H1 (cell line): ENCODE data around the gene ELP6. TPM values are rescaled to one million over a fixed set of nuclear protein-coding genes. Genes with fewer than 3 reads are reported as not detected.

Experiments
- CTCF ChIA-PET: fragments of 300-600 bp; sonication (Branson Sonifier 250); formaldehyde crosslinking; loops from one replicate; lab custom pipeline; 2021; ENCODE audit not compliant: partially characterized antibody; lab: Charles Lee
- POLR2A ChIA-PET: fragments of 300-600 bp; sonication (Branson Sonifier 250); formaldehyde crosslinking; loops from one replicate; lab custom pipeline; 2021; ENCODE audit warnings: inconsistent platforms; ENCODE audit not compliant: partially characterized antibody; lab: Charles Lee
- DNase-seq, 2 experiments: peaks; one replicate each; pipeline versions ENCODE4 v3.0.0 to v3.0.0-alpha.2; 2010 to 2022; ENCODE audit warnings: low spot score in 2 of 2, low read depth in 1 of 2, mixed read lengths in 1 of 2
- FAIRE-seq: peaks from 2 replicates; lab custom pipeline; 2011; peaks lifted over from hg19 to GRCh38; lab: Jason Lieb, UNC
- H2AFZ ChIP-seq: 2 replicates; pipeline ENCODE4 v1.8.1; 2012; ENCODE audit warnings: low read length, inconsistent platforms
- H2AK5ac ChIP-seq: 2 replicates; pipeline ENCODE4 v1.6.1; 2013; ENCODE audit warnings: low read depth, low read length
- H2BK120ac ChIP-seq: replicated peaks from 2 replicates; pipeline ENCODE3; 2013; ENCODE audit warnings: low read depth, low read length, inconsistent platforms
- H2BK12ac ChIP-seq: 2 replicates; pipeline ENCODE4 v1.6.1; 2013; ENCODE audit warnings: low read depth, low read length
- H2BK15ac ChIP-seq: 2 replicates; pipeline ENCODE4 v1.6.1; 2013; ENCODE audit warnings: low read length
- H2BK20ac ChIP-seq: 2 replicates; pipeline ENCODE4 v1.6.1; 2013; ENCODE audit warnings: low read length
- H2BK5ac ChIP-seq: 2 replicates; pipeline ENCODE4 v1.6.1; 2013; ENCODE audit warnings: low read depth, low read length
- H3K14ac ChIP-seq: 2 replicates; pipeline ENCODE4 v1.6.1; 2013; ENCODE audit warnings: inconsistent platforms; ENCODE audit not compliant: insufficient read length
- H3K18ac ChIP-seq: 2 replicates; pipeline ENCODE4 v1.6.1; 2013; ENCODE audit warnings: low read length; ENCODE audit errors: extremely low read depth
- H3K23ac ChIP-seq: 2 replicates; pipeline ENCODE4 v1.6.1; 2013; ENCODE audit warnings: inconsistent platforms; ENCODE audit not compliant: insufficient read length
- H3K23me2 ChIP-seq: 2 replicates; pipeline ENCODE4 v1.6.1; 2013; ENCODE audit warnings: low read depth, low read length
- H3K27ac ChIP-seq: 2 replicates; pipeline ENCODE4 v1.6.1; 2011; ENCODE audit warnings: low read depth, low read length, inconsistent platforms
- H3K27me3 ChIP-seq, 4 experiments: replicated peaks in 1 of 4; 1 replicate in 1 of 4; 2 replicates in 3 of 4; pipeline versions ENCODE4 v1.6.1 to v1.8.1; 2011 to 2013; ENCODE audit warnings: low read length in 3 of 4, mild to moderate bottlenecking in 3 of 4, inconsistent platforms in 2 of 4, mixed read lengths in 2 of 4, moderate library complexity in 1 of 4; ENCODE audit not compliant: control insufficient read depth in 3 of 4, insufficient read depth in 3 of 4; ENCODE audit errors: extremely low read depth in 1 of 4
- H3K36me3 ChIP-seq, 4 experiments: 2 replicates each; pipeline versions ENCODE4 v1.6.1 to v1.8.1; 2011 to 2013; ENCODE audit warnings: mild to moderate bottlenecking in 4 of 4, low read length in 3 of 4, moderate library complexity in 2 of 4, control low read depth in 1 of 4, inconsistent platforms in 1 of 4; ENCODE audit not compliant: insufficient read depth in 4 of 4, control insufficient read depth in 2 of 4
- H3K4ac ChIP-seq: replicated peaks from 2 replicates; pipeline ENCODE3; 2013; ENCODE audit warnings: low read length, low read depth, mixed read lengths, inconsistent platforms; ENCODE audit not compliant: insufficient read length
- H3K4me1 ChIP-seq, 4 experiments: replicated peaks in 1 of 4; 1 replicate in 1 of 4; 2 replicates in 3 of 4; pipeline versions ENCODE4 v1.6.1 to v1.8.1; 2011 to 2013; ENCODE audit warnings: low read length in 3 of 4, inconsistent platforms in 2 of 4, mixed read lengths in 1 of 4; ENCODE audit not compliant: insufficient read depth in 4 of 4, control insufficient read depth in 3 of 4
- H3K4me2 ChIP-seq, 2 experiments: 2 replicates each; pipeline versions ENCODE4 v1.6.1 to v1.8.1; 2011 to 2013; ENCODE audit warnings: low read depth in 2 of 2, low read length in 2 of 2, control low read depth in 1 of 2, inconsistent platforms in 1 of 2, mild to moderate bottlenecking in 1 of 2; ENCODE audit not compliant: insufficient read depth in 1 of 2
- H3K4me3 ChIP-seq, 4 experiments: fragments of 200-600, 300-600 bp in 1 of 4; sonication (generic), shearing (Covaris generic), sonication (Bioruptor Twin) in 1 of 4; 2 replicates each; pipeline versions ENCODE4 v1.5.1 to v1.8.1; 2011 to 2016; ENCODE audit warnings: low read length in 4 of 4, low read depth in 3 of 4, control low read depth in 2 of 4, inconsistent platforms in 2 of 4, mild to moderate bottlenecking in 2 of 4, mixed read lengths in 1 of 4, moderate library complexity in 1 of 4; ENCODE audit not compliant: insufficient read depth in 2 of 4; ENCODE audit errors: extremely low read depth in 1 of 4
- H3K56ac ChIP-seq: replicated peaks from 2 replicates; pipeline ENCODE3; 2013; ENCODE audit warnings: low read depth, mild to moderate bottlenecking, mixed read lengths, low read length, inconsistent platforms; ENCODE audit not compliant: insufficient read length
- H3K79me1 ChIP-seq: 2 replicates; pipeline ENCODE4 v1.6.1; 2013; ENCODE audit warnings: low read depth, low read length, control low read depth
- H3K79me2 ChIP-seq, 2 experiments: 2 replicates each; pipeline versions ENCODE4 v1.6.1 to v1.8.1; 2012 to 2013; ENCODE audit warnings: low read length in 2 of 2, mild to moderate bottlenecking in 2 of 2, inconsistent platforms in 1 of 2; ENCODE audit not compliant: insufficient read depth in 2 of 2, control insufficient read depth in 1 of 2
- H3K9ac ChIP-seq, 4 experiments: replicated peaks in 1 of 4; 1 replicate in 1 of 4; 2 replicates in 3 of 4; pipeline versions ENCODE4 v1.6.1 to v1.8.1; 2011 to 2013; ENCODE audit warnings: low read depth in 3 of 4, low read length in 3 of 4, control low read depth in 2 of 4, mild to moderate bottlenecking in 2 of 4, moderate library complexity in 2 of 4, inconsistent platforms in 1 of 4; ENCODE audit errors: extremely low read depth in 1 of 4
- H3K9me3 ChIP-seq, 2 experiments: 2 replicates each; pipeline versions ENCODE4 v1.6.1 to v1.8.1; 2012 to 2013; ENCODE audit warnings: mild to moderate bottlenecking in 2 of 2, moderate library complexity in 2 of 2, control low read depth in 1 of 2, inconsistent platforms in 1 of 2, low read depth in 1 of 2, low read length in 1 of 2, mixed read lengths in 1 of 2; ENCODE audit not compliant: insufficient read depth in 2 of 2
- H4K20me1 ChIP-seq, 2 experiments: replicated peaks in 1 of 2; 2 replicates each; pipeline versions ENCODE3 to v1.8.1; 2011 to 2013; ENCODE audit warnings: inconsistent platforms in 2 of 2, low read length in 2 of 2, mild to moderate bottlenecking in 1 of 2; ENCODE audit not compliant: insufficient read depth in 2 of 2, control insufficient read depth in 1 of 2
- H4K5ac ChIP-seq: 2 replicates; pipeline ENCODE4 v1.6.1; 2013; ENCODE audit warnings: low read length, low read depth, mixed read lengths, inconsistent platforms; ENCODE audit not compliant: insufficient read length
- H4K8ac ChIP-seq: 2 replicates; pipeline ENCODE4 v1.8.0; 2013; ENCODE audit warnings: mild to moderate bottlenecking, moderate library complexity, low read length, inconsistent platforms; ENCODE audit not compliant: insufficient read depth; ENCODE audit errors: extremely low read depth
- H4K91ac ChIP-seq: replicated peaks from 2 replicates; pipeline ENCODE3; 2013; ENCODE audit warnings: low read length, mixed read lengths, inconsistent platforms; ENCODE audit not compliant: insufficient read length
- BCL11A ChIP-seq, 2 experiments: IDR thresholded peaks; one replicate each; pipeline ENCODE4 v1.6.1; 2011; ENCODE audit warnings: low read depth in 2 of 2, low read length in 2 of 2, mild to moderate bottlenecking in 2 of 2
- TCF12 ChIP-seq: IDR thresholded peaks from 2 replicates; pipeline ENCODE4 v1.6.1; 2011; ENCODE audit warnings: low read depth, mild to moderate bottlenecking, low read length
- ZNF274 ChIP-seq: IDR thresholded peaks from 2 replicates; pipeline ENCODE4 v1.7.0; 2012; ENCODE audit warnings: low read length, borderline replicate concordance; ENCODE audit errors: extremely low read depth
- WGBS, 2 experiments: shearing (Covaris generic) in 1 of 2; methylation state at CpG; one replicate each; pipeline versions ENCODE4 v1.1.6 to v1.1.7; 2013 to 2015; ENCODE audit warnings: low lambda C conversion rate in 2 of 2, mixed read lengths in 2 of 2, inconsistent platforms in 1 of 2, low coverage in 1 of 2, missing lambda C conversion rate in 1 of 2; ENCODE audit not compliant: insufficient replicate concordance in 2 of 2, insufficient coverage in 1 of 2, insufficient read length in 1 of 2; ENCODE audit errors: extremely low coverage in 1 of 2, missing lambda C conversion rate in 1 of 2; 5-methylcytosine and 5-hydroxymethylcytosine counted together
- polyA plus RNA-seq, 7 experiments: library from polyadenylated mRNA; depleted of rRNA in 3 of 7; stranded (reverse) in 5 of 7; unstranded in 2 of 7; fragments of >200 nt in 5 of 7; fragments of 200-250 nt in 2 of 7; gene quantifications; 1 replicate in 5 of 7; 2 replicates in 1 of 7; 4 replicates in 1 of 7; pipeline versions ENCODE4 v1.2.1 to v1.2.3, GENCODE V29; 2011 to 2013; ENCODE audit warnings: missing spikeins in 2 of 7, mixed read lengths in 2 of 7
- total RNA-seq: library from RNA; stranded (reverse); fragmentation: NEBNext Ultra II Directional; extraction: Animal tissue kit (Norgen Biotek cat#: 25700); gene quantifications from 2 replicates; pipeline ENCODE4 v1.2.1, GENCODE V29; 2021

Gene ELP6
- total and polyA plus RNA-seq, 2 of the 8 experiments (the other 6 are each of a cell fraction or from before 2014, with no cell fraction given), result 51.1 to 78.7 TPM

- 92% methylated on average over 4 of the region's 4 CpGs; no CpG with 5 or more reads in 1 of the 2 experiments for WGBS, 2 experiments
- no peak overlapping the region for H2BK120ac ChIP-seq
- no peak overlapping the region for H2BK20ac ChIP-seq
- FAIRE-seq, result no peak
- H3K56ac ChIP-seq, result no peak overlapping the region
- no peaks in the 10 kb centered on the region for H3K9me3 ChIP-seq
- H3K9ac ChIP-seq, result no peak overlapping the region
- no peaks in the 10 kb centered on the region for H3K23me2 ChIP-seq
- ChIA-PET POLR2A (interaction anchor here (0.6 kb wide), 1 partner anchor 255 kb away, joined by 3 read pairs; no protein-coding TSS in a partner anchor), CTCF (interaction anchor here (1.2 to 2.3 kb wide), 4 partner anchors 10 to 70 kb away, joined by 3 to 9 read pairs (median 3); no protein-coding TSS in a partner anchor)
- no peak overlapping the region for H2BK15ac ChIP-seq
- H3K27me3 ChIP-seq, result peaks cover 3 to 14% (median 13%) of the 10 kb centered on the region in 4 experiments
- H3K23ac ChIP-seq, result no peak overlapping the region
- no peaks in the 10 kb centered on the region for H3K36me3 ChIP-seq
- no peak overlapping the region for H2BK5ac ChIP-seq
- no peak overlapping the region for H3K4me3 ChIP-seq
- H2AK5ac ChIP-seq, result no peak overlapping the region
- no peak overlapping the region for H2BK12ac ChIP-seq
- H4K8ac ChIP-seq, result no peak overlapping the region
- H3K18ac ChIP-seq, result no peak overlapping the region
- no peak overlapping the region for H3K4me2 ChIP-seq
- no peak overlapping the region for H4K91ac ChIP-seq
- H3K4me1 ChIP-seq, result peaks cover 0 to 9% (median 2%) of the 10 kb centered on the region in 4 experiments; a peak in 4 of 7 replicates
- no peaks in the 10 kb centered on the region for H3K79me2 ChIP-seq
- TF ChIP-seq BCL11A (IDR thresholded peaks at IDR 0.05; ENCODE audit: low read depth in 2 of 2, low read length in 2 of 2), result no peak
- TF ChIP-seq ZNF274, result no peak
- no peak for TF ChIP-seq TCF12
- TF ChIP-seq, all 59 proteins: peak for 0
- Histone ChIP-seq H3K4ac (no peak overlapping the region), H3K79me1 (no peaks in the 10 kb centered on the region), H4K5ac (no peak overlapping the region), H2AFZ (no peak overlapping the region), H3K27ac (no peak overlapping the region), H4K20me1 (no peaks in the 10 kb centered on the region), H3K14ac (no peak overlapping the region)
- DNase-seq, result no peak
Measured at GRCh38 chr3:47525617-47526016, 12.1 kb upstream of the ELP6 start.
